ENCODE measurements around the gene STXBP3.

STXBP3 gene

GRCh38 chr1:108732398-108732797 is 14.1 kb upstream of the STXBP3 start:
- DNase-seq (ENCODE audit: low read depth in 2 of 2) = peak in 1 of 2 donors; percentile 74
- TF ChIP-seq CTCF (IDR thresholded peaks at IDR 0.05; ENCODE audit: low read depth, low read length) = no peak
- H3K4me3 ChIP-seq (replicated peaks in 1 of 2; ENCODE audit: low read depth in 2 of 2, low read length in 2 of 2) = no peak overlapping the region

DNA sequence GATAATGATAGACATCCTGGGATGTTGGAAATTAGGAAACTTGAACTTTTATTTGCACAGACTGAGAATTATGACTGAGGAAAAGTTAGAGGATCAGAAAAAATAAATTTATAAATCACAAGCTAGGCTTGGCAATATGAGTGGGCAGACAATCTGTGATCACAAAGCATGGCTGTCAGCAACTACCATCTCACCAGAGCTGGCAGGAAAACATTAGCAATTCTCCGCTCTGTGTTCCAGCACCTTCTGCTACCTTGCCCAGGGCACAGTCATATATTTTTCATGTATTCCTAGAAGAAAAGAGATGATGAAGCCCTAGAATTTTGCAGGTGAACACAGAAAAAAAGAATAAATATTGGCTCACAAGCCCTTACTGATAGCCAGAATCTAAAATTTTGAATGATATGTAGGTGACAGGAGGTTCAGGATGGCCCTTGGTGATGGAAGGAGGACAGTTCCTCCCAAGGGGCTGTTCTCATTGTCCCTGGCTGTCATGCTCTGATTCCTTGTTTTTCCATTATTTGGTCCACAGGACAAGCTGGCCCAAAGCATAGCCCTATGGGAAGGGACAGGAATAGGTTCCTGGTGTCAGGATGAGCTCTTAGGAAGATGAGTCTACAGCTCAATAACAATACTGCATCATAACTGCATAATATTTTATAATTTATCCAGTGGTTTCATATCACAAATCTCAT is 12.2 kb upstream of the STXBP3 start:
- no peak for TF ChIP-seq CTCF (IDR thresholded peaks at IDR 0.05; ENCODE audit: low read depth, low read length)
- no peak for DNase-seq (ENCODE audit: low read depth in 2 of 2)
- no peak overlapping the region for H3K4me3 ChIP-seq (replicated peaks in 1 of 2; ENCODE audit: low read depth in 2 of 2, low read length in 2 of 2)

DNA sequence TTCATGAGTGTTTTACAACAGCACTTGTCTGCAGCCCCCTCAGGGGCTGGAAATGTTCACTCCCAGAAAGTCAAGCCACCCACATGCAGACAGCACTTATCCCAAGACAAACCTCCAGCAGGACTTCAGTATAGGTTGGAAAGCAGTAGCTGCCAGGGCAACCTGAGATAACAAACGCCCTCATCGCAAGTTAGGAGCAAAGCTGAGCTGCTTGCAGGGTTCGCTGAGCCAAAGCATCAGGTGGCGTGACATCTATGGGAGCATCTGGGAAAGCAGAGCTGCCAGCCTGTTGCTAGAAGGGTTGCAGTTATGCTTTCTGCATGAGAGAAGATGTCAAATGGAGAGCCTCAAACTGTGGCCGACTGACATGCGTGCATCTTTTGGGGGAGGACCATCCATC is 4.2 kb upstream of the STXBP3 start:
- no peak overlapping the region for H3K4me3 ChIP-seq (replicated peaks in 1 of 2; ENCODE audit: low read depth in 2 of 2, low read length in 2 of 2)
- no peak for DNase-seq (ENCODE audit: low read depth in 2 of 2)
- no peak for TF ChIP-seq CTCF (IDR thresholded peaks at IDR 0.05; ENCODE audit: low read depth, low read length)

GRCh38 chr1:108745980-108746381 is 493 bp upstream of the STXBP3 start:
- no peak for TF ChIP-seq CTCF (IDR thresholded peaks at IDR 0.05; ENCODE audit: low read depth, low read length)
- DNase-seq (ENCODE audit: low read depth in 2 of 2) = no peak
- H3K4me3 ChIP-seq (replicated peaks in 1 of 2; ENCODE audit: low read depth in 2 of 2, low read length in 2 of 2) = no peak overlapping the region

DNA sequence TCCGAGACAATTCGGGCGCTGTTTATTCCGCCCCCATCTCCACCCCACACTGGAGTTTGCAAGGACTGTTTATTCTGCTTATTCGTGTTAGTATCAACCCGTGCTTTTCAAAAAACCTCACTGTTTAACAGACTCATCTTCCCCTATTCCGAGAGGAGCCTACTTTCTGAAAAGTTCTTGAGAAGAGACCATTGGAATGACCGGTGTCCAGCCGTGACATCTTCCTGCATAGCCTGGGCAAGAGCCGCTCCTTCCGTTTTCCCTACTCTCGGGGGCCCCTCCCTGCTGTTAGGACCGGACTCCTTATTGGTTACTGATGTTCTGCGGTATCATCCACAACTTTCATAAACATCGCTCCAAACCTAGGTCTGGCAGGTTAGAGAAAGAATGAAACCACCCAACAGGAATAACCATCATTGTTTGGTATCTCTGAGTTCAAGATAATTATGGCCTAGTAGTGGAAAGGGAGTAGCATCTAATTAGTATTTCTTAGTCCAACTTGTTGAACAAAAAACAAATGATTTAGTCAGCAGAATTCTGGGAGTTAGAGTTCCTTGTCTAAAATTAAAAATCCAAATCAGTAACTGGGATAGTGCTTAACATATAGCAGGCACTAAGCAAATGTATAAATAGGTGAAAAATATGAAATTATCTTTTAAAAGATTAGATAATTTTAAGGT is 837 bp downstream of the STXBP3 start:
- TF ChIP-seq CTCF (IDR thresholded peaks at IDR 0.05; ENCODE audit: low read depth, low read length) = no peak
- peak; percentile 89 to 90 for DNase-seq (ENCODE audit: low read depth in 2 of 2)
- peak overlapping the region; percentile 88 to 95 for H3K4me3 ChIP-seq (replicated peaks in 1 of 2; ENCODE audit: low read depth in 2 of 2, low read length in 2 of 2)

DNA sequence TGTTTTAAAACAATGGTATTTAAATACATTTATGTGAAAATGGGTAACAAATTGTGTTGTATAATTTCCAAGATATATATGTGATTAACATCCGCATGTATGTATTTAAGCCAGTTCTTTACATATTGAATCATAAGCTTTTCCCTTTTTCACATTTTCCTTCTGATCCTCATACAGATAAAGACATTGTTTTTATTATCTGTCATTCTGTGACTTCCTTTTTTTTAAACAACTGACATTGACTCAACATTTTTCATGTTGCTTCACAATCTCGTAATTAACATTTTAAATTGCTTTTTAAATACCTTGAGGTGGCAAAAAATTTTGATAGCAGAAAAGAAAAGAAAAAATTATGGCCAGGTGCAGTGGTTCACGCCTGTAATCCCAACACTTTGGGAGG is 1.4 kb downstream of the STXBP3 start:
- no peak for DNase-seq (ENCODE audit: low read depth in 2 of 2)
- TF ChIP-seq CTCF (IDR thresholded peaks at IDR 0.05; ENCODE audit: low read depth, low read length) = no peak
- H3K4me3 ChIP-seq (replicated peaks in 1 of 2; ENCODE audit: low read depth in 2 of 2, low read length in 2 of 2) = peak overlapping the region in 1 of 2 donors; percentile 88
